Measurements from ENCODE around the gene MIDN.

The MIDN gene

GRCh38 chr19:1224047-1224825 is 24.1 kb upstream of the MIDN start:
- H3K18ac ChIP-seq (ENCODE audit: low read length): no peak overlapping the region
- no peak for DNase-seq (ENCODE audit: low spot score)
- no peak overlapping the region for H2BK15ac ChIP-seq (ENCODE audit: low read length)
- H4K8ac ChIP-seq (ENCODE audit: low read depth, low read length): no peak overlapping the region
- H2AFZ ChIP-seq (ENCODE audit: low read length): no peak overlapping the region
- no peak overlapping the region for H3K4me2 ChIP-seq (ENCODE audit: insufficient read depth, low read length, poor library complexity, severe bottlenecking)
- peak overlapping the region; percentile 60 for H3K9ac ChIP-seq (ENCODE audit: low read depth, low read length, poor library complexity)
- H3K4ac ChIP-seq (ENCODE audit: low read length): no peak overlapping the region
- peak overlapping the region in 1 of 2 donors; percentile 15 for H3K4me3 ChIP-seq (ENCODE audit: low read length in 2 of 2)
- H2BK12ac ChIP-seq (ENCODE audit: low read length): no peak overlapping the region
- no CpG with 5 or more reads among the region's 16 CpGs for WGBS, 2 donors (ENCODE audit: extremely low coverage in 2 of 2, insufficient read length in 2 of 2, insufficient replicate concordance in 1 of 2)
- peak overlapping the region; percentile 73 for H3K23ac ChIP-seq (ENCODE audit: low read depth, low read length, poor library complexity)
- H3K27me3 ChIP-seq (ENCODE audit: control insufficient read depth in 3 of 3, insufficient read depth in 3 of 3, low read depth in 1 of 3, low read length in 3 of 3): no peaks in the 10 kb centered on the region
- peak overlapping the region; percentile 21 for H3K14ac ChIP-seq (ENCODE audit: low read length)
- no peak overlapping the region for H2BK120ac ChIP-seq (ENCODE audit: low read depth, low read length)
- H3K36me3 ChIP-seq (replicated peaks in 1 of 2; ENCODE audit: control insufficient read depth in 2 of 2, insufficient read depth in 2 of 2, low read length in 2 of 2): peaks cover 19 to 77% of the 10 kb centered on the region in 2 donors
- peaks cover 25% of the 10 kb centered on the region for H3K79me1 ChIP-seq (ENCODE audit: low read depth, low read length)
- H3K4me1 ChIP-seq (ENCODE audit: control insufficient read depth in 2 of 2, insufficient read depth in 1 of 2, low read depth in 1 of 2, low read length in 2 of 2): no peaks in the 10 kb centered on the region
- H2AK5ac ChIP-seq (ENCODE audit: low read depth, low read length): peak overlapping the region; percentile 63
- H3K27ac ChIP-seq (replicated peaks; ENCODE audit: low read length): no peak overlapping the region
- H2BK5ac ChIP-seq (ENCODE audit: low read length): peak overlapping the region; percentile 53
- H4K91ac ChIP-seq (ENCODE audit: low read depth, low read length, poor library complexity): no peak overlapping the region
- H3K9me3 ChIP-seq (replicated peaks in 1 of 2; ENCODE audit: control insufficient read depth in 2 of 2, insufficient read depth in 1 of 2, low read depth in 1 of 2, low read length in 2 of 2): no peaks in the 10 kb centered on the region

GRCh38 chr19:1224847-1225246 is 23.5 kb upstream of the MIDN start:
- Histone ChIP-seq H3K4me1 (ENCODE audit: control insufficient read depth in 2 of 2, insufficient read depth in 1 of 2, low read depth in 1 of 2, low read length in 2 of 2) (no peaks in the 10 kb centered on the region), H3K9ac (ENCODE audit: low read depth, low read length, poor library complexity) (no peak overlapping the region), H2AK5ac (ENCODE audit: low read depth, low read length) (no peak overlapping the region), H3K4me3 (ENCODE audit: low read length in 2 of 2) (no peak overlapping the region), H2AFZ (ENCODE audit: low read length) (no peak overlapping the region), H3K79me1 (ENCODE audit: low read depth, low read length) (peaks cover 23% of the 10 kb centered on the region), H3K4me2 (ENCODE audit: insufficient read depth, low read length, poor library complexity, severe bottlenecking) (no peak overlapping the region), H3K36me3 (replicated peaks in 1 of 2; ENCODE audit: control insufficient read depth in 2 of 2, insufficient read depth in 2 of 2, low read length in 2 of 2) (peaks cover 19 to 77% of the 10 kb centered on the region in 2 donors), H2BK12ac (ENCODE audit: low read length) (no peak overlapping the region), H4K91ac (ENCODE audit: low read depth, low read length, poor library complexity) (no peak overlapping the region), H2BK5ac (ENCODE audit: low read length) (peak overlapping the region; percentile 24), H3K14ac (ENCODE audit: low read length) (no peak overlapping the region), H3K23ac (ENCODE audit: low read depth, low read length, poor library complexity) (peak overlapping the region; percentile 31), H3K18ac (ENCODE audit: low read length) (peak overlapping the region; percentile 17), H3K4ac (ENCODE audit: low read length) (no peak overlapping the region), H3K27ac (replicated peaks; ENCODE audit: low read length) (no peak overlapping the region), H2BK15ac (ENCODE audit: low read length) (no peak overlapping the region), H3K27me3 (ENCODE audit: control insufficient read depth in 3 of 3, insufficient read depth in 3 of 3, low read depth in 1 of 3, low read length in 3 of 3) (no peaks in the 10 kb centered on the region), H3K9me3 (replicated peaks in 1 of 2; ENCODE audit: control insufficient read depth in 2 of 2, insufficient read depth in 1 of 2, low read depth in 1 of 2, low read length in 2 of 2) (no peaks in the 10 kb centered on the region), H4K8ac (ENCODE audit: low read depth, low read length) (no peak overlapping the region), H2BK120ac (ENCODE audit: low read depth, low read length) (no peak overlapping the region)
- DNase-seq (ENCODE audit: low spot score): no peak
- no CpG with 5 or more reads among the region's 16 CpGs for WGBS, 2 donors (ENCODE audit: extremely low coverage in 2 of 2, insufficient read length in 2 of 2, insufficient replicate concordance in 1 of 2)

GRCh38 chr19:1225440-1226226 is 22.8 kb upstream of the MIDN start:
- peak overlapping the region; percentile 75 for H2AK5ac ChIP-seq (ENCODE audit: low read depth, low read length)
- H3K27ac ChIP-seq (replicated peaks; ENCODE audit: low read length): no peak overlapping the region
- WGBS, 2 donors (ENCODE audit: extremely low coverage in 2 of 2, insufficient read length in 2 of 2, insufficient replicate concordance in 1 of 2): no CpG with 5 or more reads among the region's 29 CpGs
- no peak overlapping the region for H2BK12ac ChIP-seq (ENCODE audit: low read length)
- H3K4me3 ChIP-seq (ENCODE audit: low read length in 2 of 2): no peak overlapping the region
- peaks cover 22 to 79% of the 10 kb centered on the region in 2 donors for H3K36me3 ChIP-seq (replicated peaks in 1 of 2; ENCODE audit: control insufficient read depth in 2 of 2, insufficient read depth in 2 of 2, low read length in 2 of 2)
- no peak overlapping the region for H2BK5ac ChIP-seq (ENCODE audit: low read length)
- H2BK15ac ChIP-seq (ENCODE audit: low read length): no peak overlapping the region
- peak overlapping the region; percentile 57 for H3K18ac ChIP-seq (ENCODE audit: low read length)
- peak overlapping the region; percentile 21 for H3K14ac ChIP-seq (ENCODE audit: low read length)
- H3K27me3 ChIP-seq (ENCODE audit: control insufficient read depth in 3 of 3, insufficient read depth in 3 of 3, low read depth in 1 of 3, low read length in 3 of 3): no peaks in the 10 kb centered on the region
- H3K4me1 ChIP-seq (ENCODE audit: control insufficient read depth in 2 of 2, insufficient read depth in 1 of 2, low read depth in 1 of 2, low read length in 2 of 2): no peaks in the 10 kb centered on the region
- H4K91ac ChIP-seq (ENCODE audit: low read depth, low read length, poor library complexity): no peak overlapping the region
- no peak for DNase-seq (ENCODE audit: low spot score)
- H4K8ac ChIP-seq (ENCODE audit: low read depth, low read length): no peak overlapping the region
- peak overlapping the region; percentile 11 for H3K4ac ChIP-seq (ENCODE audit: low read length)
- no peak overlapping the region for H3K9ac ChIP-seq (ENCODE audit: low read depth, low read length, poor library complexity)
- H3K79me1 ChIP-seq (ENCODE audit: low read depth, low read length): peaks cover 22% of the 10 kb centered on the region
- no peaks in the 10 kb centered on the region for H3K9me3 ChIP-seq (replicated peaks in 1 of 2; ENCODE audit: control insufficient read depth in 2 of 2, insufficient read depth in 1 of 2, low read depth in 1 of 2, low read length in 2 of 2)
- H2BK120ac ChIP-seq (ENCODE audit: low read depth, low read length): no peak overlapping the region
- H3K23ac ChIP-seq (ENCODE audit: low read depth, low read length, poor library complexity): peak overlapping the region; percentile 55
- H2AFZ ChIP-seq (ENCODE audit: low read length): no peak overlapping the region
- no peak overlapping the region for H3K4me2 ChIP-seq (ENCODE audit: insufficient read depth, low read length, poor library complexity, severe bottlenecking)

GRCh38 chr19:1226227-1226518 is 22.2 kb upstream of the MIDN start:
- WGBS, 2 donors (ENCODE audit: extremely low coverage in 2 of 2, insufficient read length in 2 of 2, insufficient replicate concordance in 1 of 2): no CpG with 5 or more reads among the region's 11 CpGs
- H4K91ac ChIP-seq (ENCODE audit: low read depth, low read length, poor library complexity): no peak overlapping the region
- no peak overlapping the region for H2BK15ac ChIP-seq (ENCODE audit: low read length)
- H3K27me3 ChIP-seq (ENCODE audit: control insufficient read depth in 3 of 3, insufficient read depth in 3 of 3, low read depth in 1 of 3, low read length in 3 of 3): no peaks in the 10 kb centered on the region
- no peak overlapping the region for H3K4me3 ChIP-seq (ENCODE audit: low read length in 2 of 2)
- H3K36me3 ChIP-seq (replicated peaks in 1 of 2; ENCODE audit: control insufficient read depth in 2 of 2, insufficient read depth in 2 of 2, low read length in 2 of 2): peaks cover 19 to 77% of the 10 kb centered on the region in 2 donors
- no peak overlapping the region for H3K4me2 ChIP-seq (ENCODE audit: insufficient read depth, low read length, poor library complexity, severe bottlenecking)
- no peaks in the 10 kb centered on the region for H3K9me3 ChIP-seq (replicated peaks in 1 of 2; ENCODE audit: control insufficient read depth in 2 of 2, insufficient read depth in 1 of 2, low read depth in 1 of 2, low read length in 2 of 2)
- H3K14ac ChIP-seq (ENCODE audit: low read length): no peak overlapping the region
- peaks cover 22% of the 10 kb centered on the region for H3K79me1 ChIP-seq (ENCODE audit: low read depth, low read length)
- H3K4ac ChIP-seq (ENCODE audit: low read length): no peak overlapping the region
- peak overlapping the region; percentile 21 for H3K9ac ChIP-seq (ENCODE audit: low read depth, low read length, poor library complexity)
- no peak overlapping the region for H2BK5ac ChIP-seq (ENCODE audit: low read length)
- H2AK5ac ChIP-seq (ENCODE audit: low read depth, low read length): peak overlapping the region; percentile 75
- no peak overlapping the region for H2AFZ ChIP-seq (ENCODE audit: low read length)
- no peak overlapping the region for H2BK12ac ChIP-seq (ENCODE audit: low read length)
- DNase-seq (ENCODE audit: low spot score): no peak
- no peak overlapping the region for H2BK120ac ChIP-seq (ENCODE audit: low read depth, low read length)
- peak overlapping the region; percentile 57 for H3K18ac ChIP-seq (ENCODE audit: low read length)
- H3K4me1 ChIP-seq (ENCODE audit: control insufficient read depth in 2 of 2, insufficient read depth in 1 of 2, low read depth in 1 of 2, low read length in 2 of 2): no peaks in the 10 kb centered on the region
- H4K8ac ChIP-seq (ENCODE audit: low read depth, low read length): no peak overlapping the region
- no peak overlapping the region for H3K27ac ChIP-seq (replicated peaks; ENCODE audit: low read length)
- peak overlapping the region; percentile 55 for H3K23ac ChIP-seq (ENCODE audit: low read depth, low read length, poor library complexity)

All from neuronal stem cell (in vitro differentiated cells).